ENCODE data around the gene SLC39A9.
"Not testable (repeated sequence)": the region's sequence is repeated elsewhere in the genome, so short reads cannot be mapped to it uniquely, and the experiment has no call there.

The SLC39A9 gene

GRCh38 chr14:69370061-69370460 is 28.4 kb upstream of the SLC39A9 start:
- DNase-seq, result no peak

- DNase-seq, result no peak
These were observed 26.3 kb upstream of the SLC39A9 start for GRCh38 chr14:69372146-69372545.

GRCh38 chr14:69373104-69373503 is 25.4 kb upstream of the SLC39A9 start:
- no peak for DNase-seq

GRCh38 chr14:69374235-69374634 is 24.3 kb upstream of the SLC39A9 start:
- no peak for DNase-seq

- DNase-seq, result no peak
These were observed 23.3 kb upstream of the SLC39A9 start for GRCh38 chr14:69375182-69375581.

- no peak for DNase-seq
These were observed 22.8 kb upstream of the SLC39A9 start for GRCh38 chr14:69375722-69376121.

- no peak for DNase-seq
These were observed 22.1 kb upstream of the SLC39A9 start for GRCh38 chr14:69376439-69376838.

- no peak for DNase-seq
These were observed 20.2 kb upstream of the SLC39A9 start for GRCh38 chr14:69378274-69378673.

- no peak for DNase-seq
These were observed 11.2 kb upstream of the SLC39A9 start for GRCh38 chr14:69387311-69387710.

- not testable (repeated sequence) for DNase-seq
These were observed 7.1 kb upstream of the SLC39A9 start for GRCh38 chr14:69391400-69391799.

- no peak for DNase-seq
These were observed 6.0 kb upstream of the SLC39A9 start for GRCh38 chr14:69392481-69392880.

- no peak for DNase-seq
These were observed 2.6 kb upstream of the SLC39A9 start for GRCh38 chr14:69395929-69396328.

- no peak for DNase-seq
These were observed 322 bp downstream of the SLC39A9 start for GRCh38 chr14:69398818-69399210.

- no peak for DNase-seq
These were observed 1.3 kb downstream of the SLC39A9 start for GRCh38 chr14:69399750-69400149.

GRCh38 chr14:69400154-69400553 is 1.7 kb downstream of the SLC39A9 start:
- no peak for DNase-seq

- DNase-seq, result no peak
These were observed 3.3 kb downstream of the SLC39A9 start for GRCh38 chr14:69401841-69402240.

- no peak for DNase-seq
These were observed 6.0 kb downstream of the SLC39A9 start for GRCh38 chr14:69404478-69404877.

GRCh38 chr14:69404883-69405282 is 6.4 kb downstream of the SLC39A9 start:
- DNase-seq, result no peak

- DNase-seq, result no peak
These were observed 7.3 kb downstream of the SLC39A9 start for GRCh38 chr14:69405762-69406161.

GRCh38 chr14:69408331-69408960 is 10.0 kb downstream of the SLC39A9 start:
- DNase-seq, result no peak

- no peak for DNase-seq
These were observed 15.0 kb downstream of the SLC39A9 start for GRCh38 chr14:69413483-69413882.

- DNase-seq, result not testable (repeated sequence)
These were observed 17.6 kb downstream of the SLC39A9 start for GRCh38 chr14:69416087-69416486.

GRCh38 chr14:69423279-69423678 is 24.8 kb downstream of the SLC39A9 start:
- no peak for DNase-seq

- DNase-seq, result no peak
These were observed 25.8 kb downstream of the SLC39A9 start for GRCh38 chr14:69424149-69424923.

GRCh38 chr14:69427596-69427995 is 29.1 kb downstream of the SLC39A9 start:
- DNase-seq, result no peak

All from cortex of kidney (tissue), 1 donor.